H1 (cell line): ENCODE results near the gene PACC1. TPM values are rescaled to one million over a fixed set of nuclear protein-coding genes. Genes with fewer than 3 reads are reported as not detected.

Source experiments
- CTCF ChIA-PET: fragments of 300-600 bp; sonication (Branson Sonifier 250); formaldehyde crosslinking; loops from one replicate; lab custom pipeline; 2021; ENCODE audit not compliant: partially characterized antibody; lab: Charles Lee
- POLR2A ChIA-PET: fragments of 300-600 bp; sonication (Branson Sonifier 250); formaldehyde crosslinking; loops from one replicate; lab custom pipeline; 2021; ENCODE audit warnings: inconsistent platforms; ENCODE audit not compliant: partially characterized antibody; lab: Charles Lee
- DNase-seq, 2 experiments: peaks; one replicate each; pipeline versions ENCODE4 v3.0.0 to v3.0.0-alpha.2; 2010 to 2022; ENCODE audit warnings: low spot score in 2 of 2, low read depth in 1 of 2, mixed read lengths in 1 of 2
- FAIRE-seq: peaks from 2 replicates; lab custom pipeline; 2011; peaks lifted over from hg19 to GRCh38; lab: Jason Lieb, UNC
- H2AFZ ChIP-seq: 2 replicates; pipeline ENCODE4 v1.8.1; 2012; ENCODE audit warnings: low read length, inconsistent platforms
- H2AK5ac ChIP-seq: 2 replicates; pipeline ENCODE4 v1.6.1; 2013; ENCODE audit warnings: low read depth, low read length
- H2BK120ac ChIP-seq: replicated peaks from 2 replicates; pipeline ENCODE3; 2013; ENCODE audit warnings: low read depth, low read length, inconsistent platforms
- H2BK12ac ChIP-seq: 2 replicates; pipeline ENCODE4 v1.6.1; 2013; ENCODE audit warnings: low read depth, low read length
- H2BK15ac ChIP-seq: 2 replicates; pipeline ENCODE4 v1.6.1; 2013; ENCODE audit warnings: low read length
- H2BK20ac ChIP-seq: 2 replicates; pipeline ENCODE4 v1.6.1; 2013; ENCODE audit warnings: low read length
- H2BK5ac ChIP-seq: 2 replicates; pipeline ENCODE4 v1.6.1; 2013; ENCODE audit warnings: low read depth, low read length
- H3K14ac ChIP-seq: 2 replicates; pipeline ENCODE4 v1.6.1; 2013; ENCODE audit warnings: inconsistent platforms; ENCODE audit not compliant: insufficient read length
- H3K18ac ChIP-seq: 2 replicates; pipeline ENCODE4 v1.6.1; 2013; ENCODE audit warnings: low read length; ENCODE audit errors: extremely low read depth
- H3K23ac ChIP-seq: 2 replicates; pipeline ENCODE4 v1.6.1; 2013; ENCODE audit warnings: inconsistent platforms; ENCODE audit not compliant: insufficient read length
- H3K23me2 ChIP-seq: 2 replicates; pipeline ENCODE4 v1.6.1; 2013; ENCODE audit warnings: low read depth, low read length
- H3K27ac ChIP-seq: 2 replicates; pipeline ENCODE4 v1.6.1; 2011; ENCODE audit warnings: low read depth, low read length, inconsistent platforms
- H3K27me3 ChIP-seq, 4 experiments: replicated peaks in 1 of 4; 1 replicate in 1 of 4; 2 replicates in 3 of 4; pipeline versions ENCODE4 v1.6.1 to v1.8.1; 2011 to 2013; ENCODE audit warnings: low read length in 3 of 4, mild to moderate bottlenecking in 3 of 4, inconsistent platforms in 2 of 4, mixed read lengths in 2 of 4, moderate library complexity in 1 of 4; ENCODE audit not compliant: control insufficient read depth in 3 of 4, insufficient read depth in 3 of 4; ENCODE audit errors: extremely low read depth in 1 of 4
- H3K36me3 ChIP-seq, 4 experiments: 2 replicates each; pipeline versions ENCODE4 v1.6.1 to v1.8.1; 2011 to 2013; ENCODE audit warnings: mild to moderate bottlenecking in 4 of 4, low read length in 3 of 4, moderate library complexity in 2 of 4, control low read depth in 1 of 4, inconsistent platforms in 1 of 4; ENCODE audit not compliant: insufficient read depth in 4 of 4, control insufficient read depth in 2 of 4
- H3K4ac ChIP-seq: replicated peaks from 2 replicates; pipeline ENCODE3; 2013; ENCODE audit warnings: low read length, low read depth, mixed read lengths, inconsistent platforms; ENCODE audit not compliant: insufficient read length
- H3K4me1 ChIP-seq, 4 experiments: replicated peaks in 1 of 4; 1 replicate in 1 of 4; 2 replicates in 3 of 4; pipeline versions ENCODE4 v1.6.1 to v1.8.1; 2011 to 2013; ENCODE audit warnings: low read length in 3 of 4, inconsistent platforms in 2 of 4, mixed read lengths in 1 of 4; ENCODE audit not compliant: insufficient read depth in 4 of 4, control insufficient read depth in 3 of 4
- H3K4me2 ChIP-seq, 2 experiments: 2 replicates each; pipeline versions ENCODE4 v1.6.1 to v1.8.1; 2011 to 2013; ENCODE audit warnings: low read depth in 2 of 2, low read length in 2 of 2, control low read depth in 1 of 2, inconsistent platforms in 1 of 2, mild to moderate bottlenecking in 1 of 2; ENCODE audit not compliant: insufficient read depth in 1 of 2
- H3K4me3 ChIP-seq, 4 experiments: fragments of 200-600, 300-600 bp in 1 of 4; sonication (generic), shearing (Covaris generic), sonication (Bioruptor Twin) in 1 of 4; 2 replicates each; pipeline versions ENCODE4 v1.5.1 to v1.8.1; 2011 to 2016; ENCODE audit warnings: low read length in 4 of 4, low read depth in 3 of 4, control low read depth in 2 of 4, inconsistent platforms in 2 of 4, mild to moderate bottlenecking in 2 of 4, mixed read lengths in 1 of 4, moderate library complexity in 1 of 4; ENCODE audit not compliant: insufficient read depth in 2 of 4; ENCODE audit errors: extremely low read depth in 1 of 4
- H3K56ac ChIP-seq: replicated peaks from 2 replicates; pipeline ENCODE3; 2013; ENCODE audit warnings: low read depth, mild to moderate bottlenecking, mixed read lengths, low read length, inconsistent platforms; ENCODE audit not compliant: insufficient read length
- H3K79me1 ChIP-seq: 2 replicates; pipeline ENCODE4 v1.6.1; 2013; ENCODE audit warnings: low read depth, low read length, control low read depth
- H3K79me2 ChIP-seq, 2 experiments: 2 replicates each; pipeline versions ENCODE4 v1.6.1 to v1.8.1; 2012 to 2013; ENCODE audit warnings: low read length in 2 of 2, mild to moderate bottlenecking in 2 of 2, inconsistent platforms in 1 of 2; ENCODE audit not compliant: insufficient read depth in 2 of 2, control insufficient read depth in 1 of 2
- H3K9ac ChIP-seq, 4 experiments: replicated peaks in 1 of 4; 1 replicate in 1 of 4; 2 replicates in 3 of 4; pipeline versions ENCODE4 v1.6.1 to v1.8.1; 2011 to 2013; ENCODE audit warnings: low read depth in 3 of 4, low read length in 3 of 4, control low read depth in 2 of 4, mild to moderate bottlenecking in 2 of 4, moderate library complexity in 2 of 4, inconsistent platforms in 1 of 4; ENCODE audit errors: extremely low read depth in 1 of 4
- H3K9me3 ChIP-seq, 2 experiments: 2 replicates each; pipeline versions ENCODE4 v1.6.1 to v1.8.1; 2012 to 2013; ENCODE audit warnings: mild to moderate bottlenecking in 2 of 2, moderate library complexity in 2 of 2, control low read depth in 1 of 2, inconsistent platforms in 1 of 2, low read depth in 1 of 2, low read length in 1 of 2, mixed read lengths in 1 of 2; ENCODE audit not compliant: insufficient read depth in 2 of 2
- H4K20me1 ChIP-seq, 2 experiments: replicated peaks in 1 of 2; 2 replicates each; pipeline versions ENCODE3 to v1.8.1; 2011 to 2013; ENCODE audit warnings: inconsistent platforms in 2 of 2, low read length in 2 of 2, mild to moderate bottlenecking in 1 of 2; ENCODE audit not compliant: insufficient read depth in 2 of 2, control insufficient read depth in 1 of 2
- H4K5ac ChIP-seq: 2 replicates; pipeline ENCODE4 v1.6.1; 2013; ENCODE audit warnings: low read length, low read depth, mixed read lengths, inconsistent platforms; ENCODE audit not compliant: insufficient read length
- H4K8ac ChIP-seq: 2 replicates; pipeline ENCODE4 v1.8.0; 2013; ENCODE audit warnings: mild to moderate bottlenecking, moderate library complexity, low read length, inconsistent platforms; ENCODE audit not compliant: insufficient read depth; ENCODE audit errors: extremely low read depth
- H4K91ac ChIP-seq: replicated peaks from 2 replicates; pipeline ENCODE3; 2013; ENCODE audit warnings: low read length, mixed read lengths, inconsistent platforms; ENCODE audit not compliant: insufficient read length
- CBX5 ChIP-seq: fragments of 300-800, 300-1000 bp; sonication (generic); IDR thresholded peaks from 2 replicates; pipeline ENCODE4 v1.7.1; 2016; ENCODE audit warnings: antibody characterized with exemption, low read length, low read depth
- CTBP2 ChIP-seq: IDR thresholded peaks from 2 replicates; pipeline ENCODE4 v1.7.0; 2011; ENCODE audit warnings: borderline replicate concordance, mild to moderate bottlenecking, moderate library complexity, mixed read lengths, low read length; ENCODE audit not compliant: insufficient read depth, insufficient read length
- EP300 ChIP-seq, 2 experiments: IDR thresholded peaks; 1 replicate in 1 of 2; 2 replicates in 1 of 2; pipeline ENCODE4 v1.6.1; 2011 to 2012; ENCODE audit warnings: low read depth in 2 of 2, low read length in 2 of 2, mild to moderate bottlenecking in 2 of 2, borderline replicate concordance in 1 of 2, inconsistent platforms in 1 of 2, moderate library complexity in 1 of 2
- KDM5A ChIP-seq: fragments of 200-600 bp; IDR thresholded peaks from 2 replicates; pipeline ENCODE4 v1.7.1; 2012; ENCODE audit warnings: mild to moderate bottlenecking, low read length, inconsistent platforms, mixed read lengths
- POU5F1 ChIP-seq: IDR thresholded peaks from 2 replicates; pipeline ENCODE4 v1.6.1; 2011; ENCODE audit warnings: low read depth, mild to moderate bottlenecking, low read length, moderate library complexity
- SIN3A ChIP-seq, 2 experiments: IDR thresholded peaks in 1 of 2; conservative IDR thresholded peaks in 1 of 2; 2 replicates each; pipeline ENCODE4 v1.6.1; 2011 to 2012; ENCODE audit warnings: low read length in 2 of 2, improper control_type of control experiment in 1 of 2, low read depth in 1 of 2, mild to moderate bottlenecking in 1 of 2
- SIX5 ChIP-seq: IDR thresholded peaks from 2 replicates; pipeline ENCODE4 v1.6.1; 2011; ENCODE audit warnings: mild to moderate bottlenecking, low read depth, low read length
- TAF1 ChIP-seq: IDR thresholded peaks from 2 replicates; pipeline ENCODE4 v1.6.1; 2011; ENCODE audit warnings: mild to moderate bottlenecking, low read depth, low read length
- TCF12 ChIP-seq: IDR thresholded peaks from 2 replicates; pipeline ENCODE4 v1.6.1; 2011; ENCODE audit warnings: low read depth, mild to moderate bottlenecking, low read length
- TEAD4 ChIP-seq: IDR thresholded peaks from 2 replicates; pipeline ENCODE4 v1.6.1; 2012; ENCODE audit warnings: low read depth, low read length, inconsistent platforms, mixed read lengths
- ZNF274 ChIP-seq: IDR thresholded peaks from 2 replicates; pipeline ENCODE4 v1.7.0; 2012; ENCODE audit warnings: low read length, borderline replicate concordance; ENCODE audit errors: extremely low read depth
- WGBS, 2 experiments: shearing (Covaris generic) in 1 of 2; methylation state at CpG; one replicate each; pipeline versions ENCODE4 v1.1.6 to v1.1.7; 2013 to 2015; ENCODE audit warnings: low lambda C conversion rate in 2 of 2, mixed read lengths in 2 of 2, inconsistent platforms in 1 of 2, low coverage in 1 of 2, missing lambda C conversion rate in 1 of 2; ENCODE audit not compliant: insufficient replicate concordance in 2 of 2, insufficient coverage in 1 of 2, insufficient read length in 1 of 2; ENCODE audit errors: extremely low coverage in 1 of 2, missing lambda C conversion rate in 1 of 2; 5-methylcytosine and 5-hydroxymethylcytosine counted together
- polyA plus RNA-seq, 7 experiments: library from polyadenylated mRNA; depleted of rRNA in 3 of 7; stranded (reverse) in 5 of 7; unstranded in 2 of 7; fragments of >200 nt in 5 of 7; fragments of 200-250 nt in 2 of 7; gene quantifications; 1 replicate in 5 of 7; 2 replicates in 1 of 7; 4 replicates in 1 of 7; pipeline versions ENCODE4 v1.2.1 to v1.2.3, GENCODE V29; 2011 to 2013; ENCODE audit warnings: missing spikeins in 2 of 7, mixed read lengths in 2 of 7
- total RNA-seq: library from RNA; stranded (reverse); fragmentation: NEBNext Ultra II Directional; extraction: Animal tissue kit (Norgen Biotek cat#: 25700); gene quantifications from 2 replicates; pipeline ENCODE4 v1.2.1, GENCODE V29; 2021

Gene PACC1
- total and polyA plus RNA-seq, 2 of the 8 experiments (the other 6 are each of a cell fraction or from before 2014, with no cell fraction given) = 18.8 to 23.5 TPM

GRCh38 chr1:212344905-212345304 is 69.8 kb downstream of the PACC1 start:
- H3K23me2 ChIP-seq = no peaks in the 10 kb centered on the region
- no peak overlapping the region for H3K27ac ChIP-seq
- no peak overlapping the region for H2BK15ac ChIP-seq
- peaks cover 0 to 18% (median 1%) of the 10 kb centered on the region in 4 experiments; a peak in 2 of 8 replicates for H3K36me3 ChIP-seq
- POLR2A ChIA-PET = no interaction called here
- H2BK120ac ChIP-seq = no peak overlapping the region
- no peak overlapping the region for H2BK12ac ChIP-seq
- no peaks in the 10 kb centered on the region for H4K20me1 ChIP-seq
- no peak overlapping the region for H3K4me3 ChIP-seq
- H3K9me3 ChIP-seq = no peaks in the 10 kb centered on the region
- H4K91ac ChIP-seq = no peak overlapping the region
- no peak overlapping the region for H3K9ac ChIP-seq
- H3K79me1 ChIP-seq = no peaks in the 10 kb centered on the region
- no peak overlapping the region for H2AFZ ChIP-seq
- 100% methylated on average over 4 of the region's 4 CpGs; no CpG with 5 or more reads in 1 of the 2 experiments for WGBS, 2 experiments
- TF ChIP-seq ZNF274 (no peak), SIX5 (no peak), TAF1 (no peak), TCF12 (no peak), TEAD4 (no peak), POU5F1 (no peak), SIN3A (conservative IDR thresholded peaks at IDR 0.05 in 1 of 2, IDR thresholded peaks at IDR 0.05 in 1 of 2; ENCODE audit: low read depth in 1 of 2, low read length in 2 of 2) (no peak), CTBP2 (no peak), KDM5A (no peak), CBX5 (no peak), EP300 (IDR thresholded peaks at IDR 0.05; ENCODE audit: borderline replicate concordance in 1 of 2, low read depth in 2 of 2, low read length in 2 of 2) (no peak)
- CTCF ChIA-PET = interaction anchor here (1.0 to 3.1 kb wide), 4 partner anchors 22 to 282 kb away, joined by 3 to 13 read pairs (median 4); no protein-coding TSS in a partner anchor
- H3K23ac ChIP-seq = no peak overlapping the region
- no peak overlapping the region for H3K56ac ChIP-seq
- H3K27me3 ChIP-seq = no peaks in the 10 kb centered on the region
- FAIRE-seq = no peak
- H2AK5ac ChIP-seq = no peak overlapping the region
- H2BK20ac ChIP-seq = no peak overlapping the region
- H3K4ac ChIP-seq = no peak overlapping the region
- DNase-seq = no peak
- no peak overlapping the region for H3K18ac ChIP-seq
- H2BK5ac ChIP-seq = no peak overlapping the region
- no peak overlapping the region for H3K14ac ChIP-seq
- H3K79me2 ChIP-seq = no peaks in the 10 kb centered on the region
- H3K4me1 ChIP-seq = no peaks in the 10 kb centered on the region
- no peak overlapping the region for H3K4me2 ChIP-seq
- H4K5ac ChIP-seq = no peak overlapping the region
- no peak overlapping the region for H4K8ac ChIP-seq
